HG03103 (cell line): ENCODE data around the gene PAPPA.

Experiments
- ATAC-seq: cut with Tn5 transposase; IDR thresholded peaks from one replicate; pipeline ENCODE4 v1.9.1; 2021; ENCODE audit warnings: low read depth; ENCODE audit not compliant: unreplicated experiment

PAPPA gene

DNA sequence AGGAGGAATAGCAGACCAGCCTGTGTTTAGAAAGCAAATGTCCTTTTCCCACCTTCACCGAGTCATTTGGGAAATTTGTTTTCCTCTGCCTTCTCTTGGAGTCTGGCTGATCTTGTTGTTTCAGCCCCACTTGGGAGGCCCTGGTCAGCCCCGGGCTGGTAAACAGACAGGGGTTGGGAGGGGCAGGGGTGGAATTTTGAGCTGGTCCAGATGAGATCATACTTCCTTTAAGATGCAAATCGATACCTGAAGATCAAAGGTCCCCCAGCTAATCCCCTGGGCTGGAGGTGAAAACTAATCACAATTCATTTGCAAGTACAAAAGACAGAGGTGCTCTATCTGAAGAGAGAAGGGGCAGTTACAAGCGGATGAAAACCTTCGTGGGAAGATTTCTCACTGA lies 118.4 kb downstream of the PAPPA start:
- no peak for ATAC-seq

GRCh38 chr9:116274293-116274692 lies 120.7 kb downstream of the PAPPA start:
- no peak for ATAC-seq

GRCh38 chr9:116275418-116276195 lies 122.0 kb downstream of the PAPPA start:
- no peak for ATAC-seq

- ATAC-seq: no peak
These were observed 122.6 kb downstream of the PAPPA start for GRCh38 chr9:116276196-116276493.

DNA sequence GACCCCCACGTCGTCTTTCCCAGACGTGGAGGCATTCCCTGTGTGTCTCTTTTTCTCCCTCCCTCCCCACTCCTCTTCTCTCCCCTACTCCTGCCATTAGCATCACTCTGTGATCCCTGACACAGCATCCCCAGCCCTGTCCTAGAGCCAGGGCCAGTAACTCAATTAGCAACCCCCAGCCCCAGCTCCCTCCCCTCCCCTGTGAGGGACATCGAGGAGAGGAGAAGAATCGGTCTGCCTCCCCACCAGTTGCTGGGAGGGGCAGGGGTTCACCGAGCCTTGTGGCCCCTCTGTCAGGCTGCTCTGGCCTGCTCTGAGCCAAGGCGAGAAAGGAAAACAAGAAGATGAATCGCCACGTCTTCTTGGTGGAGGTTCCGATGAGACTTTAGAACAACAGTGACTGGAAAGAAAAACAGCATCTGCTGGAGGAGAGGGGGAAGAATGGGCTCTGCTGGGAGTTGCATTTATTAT lies 123.1 kb downstream of the PAPPA start:
- no peak for ATAC-seq

GRCh38 chr9:116278326-116278725 lies 124.7 kb downstream of the PAPPA start:
- no peak for ATAC-seq

DNA sequence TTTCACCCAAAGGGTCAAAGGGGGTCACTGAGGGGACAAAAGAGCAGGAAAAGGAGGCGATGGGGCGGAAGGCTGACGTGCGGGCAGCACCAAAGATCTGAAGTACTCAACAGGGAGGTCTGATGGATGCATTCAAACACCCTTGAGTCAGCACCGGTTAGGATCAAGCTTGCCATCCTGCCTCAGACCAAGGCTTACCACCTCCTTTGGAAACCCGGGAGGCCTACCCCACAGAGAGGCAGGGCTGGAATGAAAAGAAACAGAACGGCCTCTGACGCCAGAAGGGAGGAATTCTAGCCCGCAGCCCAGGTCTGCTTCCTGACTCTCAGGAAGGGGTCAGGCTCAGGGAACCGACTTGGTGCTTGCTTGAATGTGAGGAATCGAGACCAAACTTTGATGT lies 125.6 kb downstream of the PAPPA start:
- no peak for ATAC-seq

- ATAC-seq: no peak
These were observed 126.9 kb downstream of the PAPPA start for GRCh38 chr9:116280529-116280928.

DNA sequence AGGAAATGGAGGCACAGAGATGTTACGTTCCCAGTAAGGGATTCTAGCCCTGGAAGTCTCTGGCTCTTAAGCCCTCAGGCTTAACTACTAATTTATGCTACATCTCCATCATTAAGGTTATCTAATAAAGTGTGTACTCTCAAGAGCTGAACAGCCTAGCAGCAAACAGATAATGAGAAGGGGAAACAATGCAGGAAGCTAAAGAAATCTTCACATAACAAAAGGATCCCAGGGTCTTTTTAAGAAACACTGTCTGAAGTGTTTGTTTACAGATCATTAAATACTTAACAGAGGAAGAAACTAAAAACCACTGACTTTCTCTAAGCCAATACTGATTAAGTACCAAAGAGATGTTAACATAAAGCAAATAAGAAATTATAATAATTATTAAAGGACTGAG lies 129.0 kb downstream of the PAPPA start:
- ATAC-seq: no peak

DNA sequence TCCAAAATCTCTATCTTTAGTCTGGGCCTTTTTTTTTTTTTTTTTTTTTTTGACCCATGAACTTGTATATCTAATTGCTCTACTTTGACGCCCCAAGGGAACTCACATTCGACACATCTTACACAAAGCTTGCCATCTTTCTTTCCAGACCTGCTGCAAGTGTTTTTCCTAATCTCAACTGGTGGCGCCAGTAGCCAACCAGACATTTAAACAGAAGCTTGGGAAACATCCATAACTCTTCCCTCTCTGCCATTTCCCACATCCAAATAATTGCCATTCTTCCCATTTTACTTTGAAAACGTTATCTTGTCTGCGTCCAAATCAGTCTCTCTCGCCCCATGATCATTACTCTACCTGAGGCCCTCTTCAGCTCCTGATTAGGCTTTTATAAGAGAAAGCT lies 130.9 kb downstream of the PAPPA start:
- no peak for ATAC-seq

DNA sequence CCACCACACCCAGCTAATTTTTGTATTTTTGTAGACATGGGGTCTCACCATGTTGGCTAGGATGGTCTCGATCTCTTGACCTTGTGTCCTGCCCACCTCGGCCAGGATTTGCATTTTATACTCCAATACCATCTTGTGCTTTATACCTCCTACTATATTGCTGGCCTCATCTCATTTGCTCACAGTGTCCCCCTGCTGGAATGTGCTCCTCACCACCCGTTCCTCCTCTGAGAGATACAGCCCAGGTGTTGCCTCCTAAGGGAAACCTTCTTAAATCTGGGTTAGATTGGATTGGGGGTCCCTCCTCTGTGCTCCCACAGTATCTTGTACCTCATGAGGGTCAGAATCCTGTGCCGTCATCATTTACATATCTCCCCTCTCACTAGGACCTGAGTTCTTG lies 131.7 kb downstream of the PAPPA start:
- no peak for ATAC-seq

DNA sequence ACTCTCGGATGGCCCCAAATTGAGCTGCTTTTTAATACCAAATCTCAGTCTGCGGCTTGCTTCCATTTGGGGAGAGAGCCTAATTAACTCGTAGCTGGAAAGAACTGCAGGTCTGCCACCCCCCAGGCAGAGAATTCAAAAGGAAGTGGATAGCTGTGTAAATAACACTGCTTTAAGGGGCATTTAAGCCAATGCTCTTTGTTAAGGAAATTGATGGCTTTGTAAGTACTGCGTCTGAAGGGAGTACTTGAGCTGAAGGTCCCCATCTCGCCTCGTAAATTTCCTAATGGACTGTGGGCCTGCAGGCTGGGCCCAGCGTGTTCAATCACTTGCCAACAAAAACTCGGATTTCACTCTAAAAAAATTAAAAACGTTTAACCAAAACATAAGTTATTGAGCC lies 132.7 kb downstream of the PAPPA start:
- ATAC-seq: no peak

DNA sequence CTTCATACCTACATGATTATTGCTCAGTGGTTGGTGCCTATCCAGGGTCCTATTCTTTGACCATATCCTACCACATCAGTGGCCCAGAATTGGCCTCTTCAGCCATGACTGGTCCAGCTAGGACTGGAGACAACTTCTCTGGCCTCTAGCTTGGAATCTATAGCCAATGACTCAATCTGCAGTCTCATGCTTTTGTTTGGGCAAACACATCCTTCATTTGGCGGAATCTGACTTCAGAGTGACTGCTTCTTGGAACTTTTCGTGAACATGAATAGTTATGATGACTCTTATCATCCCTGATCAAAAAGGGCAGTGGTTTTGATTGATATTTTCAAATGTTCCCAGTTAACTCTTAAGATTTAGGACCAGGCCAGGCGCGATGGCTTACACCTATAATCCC lies 134.1 kb downstream of the PAPPA start:
- ATAC-seq: no peak

- ATAC-seq: no peak
These were observed 135.1 kb downstream of the PAPPA start for GRCh38 chr9:116288658-116289057.

- ATAC-seq: no peak
These were observed 143.8 kb downstream of the PAPPA start for GRCh38 chr9:116297346-116297745.

- ATAC-seq: no peak
These were observed 144.7 kb downstream of the PAPPA start for GRCh38 chr9:116298249-116298648.

DNA sequence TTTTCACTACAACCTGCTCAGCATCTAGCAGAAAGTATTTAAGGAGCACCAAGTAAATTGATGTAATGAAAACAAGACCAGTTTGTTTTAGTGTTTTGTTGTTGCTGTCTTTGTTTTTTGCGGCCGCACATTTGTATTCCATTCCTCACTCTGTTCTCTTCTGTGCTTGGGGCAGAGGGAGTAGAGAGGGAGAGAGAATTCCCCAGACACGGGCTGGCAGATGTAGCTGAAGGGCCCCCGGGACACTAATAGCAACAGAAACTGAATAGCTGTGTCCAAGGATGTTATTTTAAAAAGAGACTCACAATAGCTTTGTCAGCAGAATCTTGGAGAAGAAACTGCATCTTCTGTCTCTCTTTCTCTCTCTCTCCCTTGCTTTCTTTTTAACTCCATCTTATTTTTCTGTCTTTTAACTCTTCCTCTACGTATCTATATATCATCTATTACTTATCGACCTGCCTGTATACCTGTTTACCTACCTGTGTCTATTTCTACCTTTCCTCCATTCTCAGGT lies 145.3 kb downstream of the PAPPA start:
- ATAC-seq: no peak

- no peak for ATAC-seq
These were observed 146.8 kb downstream of the PAPPA start for GRCh38 chr9:116300360-116300870.

- no peak for ATAC-seq
These were observed 149.7 kb downstream of the PAPPA start for GRCh38 chr9:116303270-116303669.

DNA sequence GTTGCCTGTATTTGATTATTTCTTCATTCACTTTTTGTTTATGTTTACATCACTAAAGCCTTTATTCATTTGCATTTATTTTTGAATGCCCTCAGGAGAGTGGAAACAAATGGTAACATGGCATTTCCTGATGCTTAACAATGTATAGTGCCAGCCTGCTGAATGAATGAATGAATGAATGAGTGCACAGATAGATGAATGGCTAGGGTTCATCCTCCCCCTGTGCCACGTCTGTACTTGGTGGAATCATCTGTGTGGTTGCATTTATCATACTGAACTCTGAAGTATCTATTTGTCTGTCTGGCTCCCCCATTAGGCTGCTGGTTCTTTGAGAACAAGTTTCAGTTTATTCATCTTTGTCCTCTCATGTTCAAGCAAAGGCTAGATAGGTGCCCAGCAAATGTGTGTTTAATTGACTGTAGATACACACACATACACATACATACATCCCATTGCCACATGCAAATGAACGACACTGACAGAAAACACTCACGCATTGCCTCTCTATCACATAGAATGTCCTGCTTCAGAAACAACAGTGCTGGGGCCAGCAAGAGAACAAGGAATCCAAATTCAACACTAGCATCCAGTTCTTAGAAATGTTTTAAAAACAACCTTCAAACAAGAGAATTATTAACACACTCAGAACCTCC lies 150.4 kb downstream of the PAPPA start:
- no peak for ATAC-seq

- ATAC-seq: no peak
These were observed 151.2 kb downstream of the PAPPA start for GRCh38 chr9:116304761-116305160.

DNA sequence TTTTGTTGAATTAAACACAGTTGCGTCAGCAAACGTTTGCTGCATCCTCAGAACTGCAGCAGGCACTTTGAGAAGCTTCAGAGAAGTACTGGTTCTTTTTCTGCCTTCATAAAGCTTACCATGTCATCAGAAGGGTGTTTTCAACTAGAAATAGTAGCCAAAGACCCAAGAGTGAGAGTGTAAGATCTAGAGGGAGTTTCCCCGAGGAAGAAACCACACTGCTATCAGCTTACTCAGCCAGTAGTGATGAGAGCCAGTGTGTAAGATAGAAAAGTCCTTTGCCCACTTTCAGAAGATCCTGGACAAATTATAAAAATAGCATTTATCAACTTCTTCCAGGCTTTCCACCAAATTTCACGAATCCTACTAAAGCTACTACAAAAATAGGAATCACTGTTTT lies 154.5 kb downstream of the PAPPA start:
- ATAC-seq: no peak
